Cardiac muscle cell (in vitro differentiated cells and primary cell): ENCODE measurements around the gene MAT2B. TPM values are rescaled to one million over a fixed set of nuclear protein-coding genes. Genes with fewer than 3 reads are reported as not detected.

Experiments
- DNase-seq, 2 donors: peaks; one replicate each; pipeline versions ENCODE4 v3.0.0 to v3.0.0-alpha.2; 2010 to 2017; ENCODE audit warnings: low read depth in 1 of 2, low spot score in 1 of 2
- H3K27ac ChIP-seq: fragments of 200-600 bp; sonication (generic); 2 replicates; pipeline ENCODE4 v1.5.1; 2016
- H3K27me3 ChIP-seq: fragments of 200-600 bp; sonication (generic); 2 replicates; pipeline ENCODE4 v1.6.0; 2016; ENCODE audit warnings: control low read depth
- H3K36me3 ChIP-seq: fragments of 200-600 bp; sonication (generic); 2 replicates; pipeline ENCODE4 v1.5.1; 2016; ENCODE audit warnings: control low read depth
- H3K4me1 ChIP-seq: fragments of 200-600 bp; sonication (generic); 2 replicates; pipeline ENCODE4 v1.8.1; 2017; ENCODE audit warnings: low read depth, mild to moderate bottlenecking, mixed run types
- H3K4me3 ChIP-seq: fragments of 200-600 bp; sonication (generic); 2 replicates; pipeline ENCODE4 v1.5.1; 2016; ENCODE audit warnings: mild to moderate bottlenecking
- H3K9me3 ChIP-seq: fragments of 200-600 bp; sonication (generic); 2 replicates; pipeline ENCODE4 v1.5.1; 2017; ENCODE audit warnings: low read depth, mild to moderate bottlenecking, control low read depth
- polyA plus RNA-seq: library from polyadenylated mRNA; unstranded; fragments of >200 nt; fragmentation: Nextera tagmentation; extraction: Ambion mirVana; gene quantifications from 2 replicates; pipeline ENCODE4 v1.2.1, GENCODE V29; 2016
- total RNA-seq: library from RNA; depleted of rRNA; stranded (reverse); fragments of >200 nt; gene quantifications from 2 replicates; pipeline ENCODE4 v1.2.3, GENCODE V29; 2016
- TF ChIP-seq, protein P1 (sequence below): IDR thresholded peaks from 2 replicates; pipeline ENCODE4 v1.5.1; 2012; ENCODE audit warnings: low read depth, mild to moderate bottlenecking, low read length

MAT2B gene
- total and polyA plus RNA-seq, 2 experiments from 2014 or later, result 30.2 to 38.3 TPM

- peak; percentile 16 to 72 for DNase-seq
- peak overlapping the region; percentile 29 for H3K4me3 ChIP-seq
- TF ChIP-seq, protein P1, sequence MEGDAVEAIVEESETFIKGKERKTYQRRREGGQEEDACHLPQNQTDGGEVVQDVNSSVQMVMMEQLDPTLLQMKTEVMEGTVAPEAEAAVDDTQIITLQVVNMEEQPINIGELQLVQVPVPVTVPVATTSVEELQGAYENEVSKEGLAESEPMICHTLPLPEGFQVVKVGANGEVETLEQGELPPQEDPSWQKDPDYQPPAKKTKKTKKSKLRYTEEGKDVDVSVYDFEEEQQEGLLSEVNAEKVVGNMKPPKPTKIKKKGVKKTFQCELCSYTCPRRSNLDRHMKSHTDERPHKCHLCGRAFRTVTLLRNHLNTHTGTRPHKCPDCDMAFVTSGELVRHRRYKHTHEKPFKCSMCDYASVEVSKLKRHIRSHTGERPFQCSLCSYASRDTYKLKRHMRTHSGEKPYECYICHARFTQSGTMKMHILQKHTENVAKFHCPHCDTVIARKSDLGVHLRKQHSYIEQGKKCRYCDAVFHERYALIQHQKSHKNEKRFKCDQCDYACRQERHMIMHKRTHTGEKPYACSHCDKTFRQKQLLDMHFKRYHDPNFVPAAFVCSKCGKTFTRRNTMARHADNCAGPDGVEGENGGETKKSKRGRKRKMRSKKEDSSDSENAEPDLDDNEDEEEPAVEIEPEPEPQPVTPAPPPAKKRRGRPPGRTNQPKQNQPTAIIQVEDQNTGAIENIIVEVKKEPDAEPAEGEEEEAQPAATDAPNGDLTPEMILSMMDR, result no peak
- peaks cover 3% of the 10 kb centered on the region for H3K4me1 ChIP-seq
- H3K36me3 ChIP-seq, result no peaks in the 10 kb centered on the region
- no peaks in the 10 kb centered on the region for H3K9me3 ChIP-seq
- no peak overlapping the region for H3K27ac ChIP-seq
- peaks cover 28% of the 10 kb centered on the region for H3K27me3 ChIP-seq
Measured at GRCh38 chr5:163565492-163565891, 60.1 kb downstream of the MAT2B start.

DNA sequence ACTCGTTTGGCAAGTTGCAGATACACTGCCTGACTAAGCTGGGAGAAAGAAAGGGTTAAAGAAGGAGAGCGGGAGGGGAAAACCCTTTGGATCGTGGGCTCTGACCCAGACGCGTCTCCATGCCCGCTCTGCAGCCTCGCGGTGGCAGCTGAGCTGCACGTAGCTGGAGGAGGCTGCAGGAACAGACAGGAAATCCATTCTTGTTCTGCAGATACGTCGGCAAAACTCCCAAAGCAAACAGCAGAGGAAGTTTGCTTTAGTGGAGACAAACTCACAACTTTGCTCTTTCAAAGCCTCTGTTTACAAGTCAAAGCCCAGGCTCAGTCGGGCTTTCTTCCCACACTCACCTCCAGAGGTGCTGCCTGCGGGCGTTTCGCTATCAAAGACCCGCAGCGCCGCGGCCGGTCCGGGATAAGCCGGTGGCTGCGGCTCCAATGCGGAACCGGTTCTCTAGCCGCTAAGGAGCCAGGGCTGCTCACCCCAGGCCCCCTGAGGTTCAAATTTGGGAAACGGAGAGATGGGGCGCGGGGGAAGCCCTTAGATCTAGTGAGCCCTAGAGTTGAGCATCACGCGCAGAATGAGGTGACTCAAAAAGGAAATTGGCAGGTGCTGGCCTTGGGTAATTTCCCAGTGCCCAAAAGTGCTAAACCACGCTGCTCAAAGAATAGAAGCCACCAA is 60.7 kb downstream of the MAT2B start:
- peak; percentile 34 to 35 for DNase-seq
- Histone ChIP-seq H3K27ac (no peak overlapping the region), H3K9me3 (no peaks in the 10 kb centered on the region), H3K36me3 (no peaks in the 10 kb centered on the region), H3K4me1 (peaks cover 3% of the 10 kb centered on the region), H3K27me3 (peaks cover 28% of the 10 kb centered on the region), H3K4me3 (peak overlapping the region; percentile 29)
- TF ChIP-seq, protein P1, result no peak

DNA sequence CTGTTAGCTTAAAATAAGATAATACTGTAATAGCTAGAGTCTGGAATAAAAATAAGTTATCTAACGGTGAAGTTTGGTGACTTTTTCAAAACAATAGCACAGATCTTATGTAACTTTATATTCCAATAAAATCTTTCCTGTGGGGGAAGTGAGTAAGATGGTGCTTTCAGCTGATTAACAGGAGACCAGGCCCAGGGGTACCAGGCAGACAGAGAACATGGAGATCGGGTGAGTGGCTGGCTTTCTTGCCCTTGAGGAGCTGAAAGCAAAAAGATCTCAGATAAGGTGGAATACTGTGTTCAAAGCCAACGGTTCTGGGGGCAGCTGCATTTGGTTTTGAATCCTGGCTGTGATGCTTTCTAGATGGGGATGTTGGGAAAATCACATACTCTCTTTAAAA is 61.3 kb downstream of the MAT2B start:
- Histone ChIP-seq H3K4me1 (peaks cover 3% of the 10 kb centered on the region), H3K27me3 (peaks cover 28% of the 10 kb centered on the region), H3K27ac (no peak overlapping the region), H3K36me3 (no peaks in the 10 kb centered on the region), H3K4me3 (no peak overlapping the region), H3K9me3 (no peaks in the 10 kb centered on the region)
- TF ChIP-seq, protein P1, result no peak
- no peak for DNase-seq

DNA sequence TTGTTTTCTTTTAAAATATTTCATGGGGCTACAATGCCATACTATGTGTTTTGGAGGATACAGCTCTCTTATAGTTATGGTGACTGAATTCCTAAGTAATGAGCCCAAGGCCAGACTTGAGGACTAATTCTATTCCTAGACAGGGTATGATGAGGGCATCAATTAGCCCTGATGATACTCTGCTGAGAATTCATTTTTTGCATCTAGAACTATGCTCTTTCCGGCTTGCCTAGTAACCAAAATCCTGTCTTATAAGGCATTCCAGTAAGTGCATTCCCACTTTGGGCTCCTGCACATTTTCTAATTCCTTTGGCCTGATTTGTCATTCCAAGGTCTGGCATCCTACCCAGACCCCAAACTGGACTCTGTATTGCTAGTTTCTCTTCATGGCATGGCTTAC is 62.4 kb downstream of the MAT2B start:
- TF ChIP-seq, protein P1, result no peak
- Histone ChIP-seq H3K27me3 (peaks cover 28% of the 10 kb centered on the region), H3K4me1 (peaks cover 3% of the 10 kb centered on the region), H3K36me3 (no peaks in the 10 kb centered on the region), H3K9me3 (no peaks in the 10 kb centered on the region), H3K27ac (no peak overlapping the region), H3K4me3 (no peak overlapping the region)
- no peak for DNase-seq

Other genes starting within 250 kb of the MAT2B start
- gene CCNG1, start 68.0 kb upstream of the MAT2B start, total RNA-seq, result 120 and 155 TPM in 2 replicates
- 134 and 181 TPM in 2 replicates for gene CCNG1, start 68.0 kb upstream of the MAT2B start, polyA plus RNA-seq
- gene NUDCD2, start 45.5 kb upstream of the MAT2B start, total RNA-seq, result 9.2 and 16.5 TPM in 2 replicates
- gene NUDCD2, start 45.5 kb upstream of the MAT2B start, polyA plus RNA-seq, result 78.6 and 117 TPM in 2 replicates
- 7.8 and 46.5 TPM in 2 replicates for gene HMMR, start 45.0 kb upstream of the MAT2B start, total RNA-seq
- gene HMMR, start 45.0 kb upstream of the MAT2B start, polyA plus RNA-seq, result 7.8 and 36.2 TPM in 2 replicates